Adrenal gland (tissue), 5 donors: Measurements from ENCODE around the gene GPC2.

Experiments
- CTCF ChIP-seq, 6 experiments: fragments of 450-650 bp in 4 of 6; fragments of 200-600 bp in 2 of 6; sonication (generic) in 1 of 6; IDR thresholded peaks; 1 replicate in 5 of 6; 2 replicates in 1 of 6; pipeline versions ENCODE4 v1.5.1 to v1.8.0; 2016 to 2021; ENCODE audit warnings: antibody characterized with exemption in 6 of 6, mild to moderate bottlenecking in 2 of 6, moderate library complexity in 1 of 6
- POLR2A ChIP-seq, 2 donors: fragments of 450-650 bp; IDR thresholded peaks; one replicate each; pipeline ENCODE4 v1.6.1; 2017; ENCODE audit warnings: antibody characterized with exemption in 2 of 2, mild to moderate bottlenecking in 2 of 2, moderate library complexity in 1 of 2
- donor health status: DM: no; HTN: no; CAD: no.

GRCh38 chr7:100160067-100160466 lies 17.1 kb downstream of the GPC2 start:
- TF ChIP-seq CTCF (IDR thresholded peaks at IDR 0.05) (no peak), POLR2A (IDR thresholded peaks at IDR 0.05) (no peak)
